ENCODE results near the gene CYP3A7.
"Not testable (repeated sequence)": the region's sequence is repeated elsewhere in the genome, so short reads cannot be mapped to it uniquely, and the experiment has no call there.

Gene CYP3A7

DNA sequence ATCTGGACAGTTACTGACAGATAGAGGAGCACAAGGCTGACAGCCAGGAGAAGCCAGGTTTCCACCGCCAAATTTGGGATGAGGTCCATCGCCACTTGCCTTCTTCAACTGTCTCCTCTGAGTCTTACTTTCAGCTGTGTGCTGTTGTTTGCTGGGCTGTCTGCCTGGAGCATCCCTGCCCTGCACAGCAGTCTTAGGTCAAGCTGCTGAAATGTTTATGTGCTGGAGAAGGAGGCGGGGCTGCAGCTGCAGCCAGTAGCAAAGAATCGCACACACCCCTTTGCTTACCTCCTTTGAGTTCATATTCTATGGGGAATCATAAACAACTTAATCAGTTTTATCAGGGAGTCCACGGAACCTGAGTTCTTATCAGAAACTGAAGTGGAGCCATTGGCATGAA, 35.0 kb downstream of the CYP3A7 start:
- ATAC-seq (no peak), DNase-seq (no peak)

DNA sequence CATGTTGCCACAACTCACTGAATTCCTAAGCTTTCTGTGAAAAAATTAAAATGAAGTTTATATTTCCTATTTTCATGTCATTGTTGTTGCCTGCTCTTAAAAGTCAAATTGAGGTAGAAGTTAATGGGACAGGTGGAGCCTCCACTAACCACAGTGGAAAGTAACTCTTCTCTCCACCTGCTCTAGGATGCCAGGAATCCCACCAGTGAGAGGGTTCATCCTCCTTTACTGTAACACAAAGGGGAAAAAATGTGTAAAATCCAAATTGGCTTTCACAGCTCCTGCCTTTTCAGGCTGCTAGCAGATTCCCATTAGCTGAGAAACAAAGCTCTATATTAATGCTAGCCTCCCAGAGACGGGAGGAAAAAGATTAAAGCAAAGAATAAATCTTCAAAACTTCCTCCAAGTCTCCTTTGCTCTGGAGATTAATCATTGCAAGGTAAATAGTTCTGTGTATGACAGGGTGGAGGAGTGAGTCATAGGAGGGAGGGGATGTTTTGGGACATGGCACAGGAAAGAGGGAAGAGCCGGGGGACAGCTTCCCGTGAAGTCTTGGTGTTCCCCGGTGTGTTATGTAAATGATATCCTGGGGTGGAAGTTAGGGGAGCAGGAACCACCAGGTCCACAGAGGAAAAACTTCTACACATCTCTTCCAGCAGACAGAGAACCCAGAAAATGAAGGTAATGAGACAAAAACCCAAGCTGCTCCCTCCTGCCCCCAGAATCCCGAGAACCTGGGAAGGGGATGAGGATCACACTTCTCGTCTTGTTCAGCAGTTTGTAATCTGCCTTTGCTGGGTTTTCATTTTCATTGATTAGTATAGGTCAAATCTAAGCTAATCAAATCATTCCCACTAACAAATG, 35.9 kb downstream of the CYP3A7 start:
- ATAC-seq, DNase-seq: not testable (repeated sequence)

GRCh38 chr7:99694912-99695304, 40.1 kb downstream of the CYP3A7 start:
- ATAC-seq (no peak), DNase-seq (no peak)

DNA sequence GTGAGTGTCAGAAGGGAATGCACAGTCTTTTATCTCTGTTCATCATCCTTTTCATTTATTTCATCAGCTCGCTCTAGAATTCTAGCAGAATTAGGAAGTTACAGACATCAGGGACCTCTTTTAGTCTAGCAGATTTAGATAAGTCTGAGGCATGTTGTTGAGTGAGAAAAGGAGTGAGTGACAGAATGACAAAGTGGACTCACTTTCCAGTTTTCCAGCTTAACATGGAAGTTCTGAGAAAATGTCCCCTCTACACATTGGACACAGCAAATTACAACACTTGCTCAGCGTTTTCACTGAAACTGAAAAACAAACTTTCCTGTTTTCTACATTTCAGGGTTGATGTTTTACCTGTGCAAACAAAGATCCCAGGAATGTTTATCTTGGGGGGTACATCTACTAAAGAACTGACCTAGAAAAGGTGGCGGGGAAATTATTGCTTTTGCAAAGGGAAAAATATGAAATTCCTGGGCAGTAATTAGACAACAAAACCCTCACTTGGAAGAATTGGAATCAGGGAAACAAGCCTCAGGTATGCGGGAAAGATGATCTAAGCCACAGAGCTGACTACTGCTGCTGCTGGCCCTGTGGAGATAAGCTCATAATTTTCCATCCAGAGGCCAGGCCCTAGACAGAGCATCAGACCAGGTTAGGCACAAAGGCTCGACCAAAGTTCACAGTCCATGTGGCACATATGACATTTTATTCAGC, 40.6 kb downstream of the CYP3A7 start:
- DNase-seq (no peak), ATAC-seq (no peak)

DNA sequence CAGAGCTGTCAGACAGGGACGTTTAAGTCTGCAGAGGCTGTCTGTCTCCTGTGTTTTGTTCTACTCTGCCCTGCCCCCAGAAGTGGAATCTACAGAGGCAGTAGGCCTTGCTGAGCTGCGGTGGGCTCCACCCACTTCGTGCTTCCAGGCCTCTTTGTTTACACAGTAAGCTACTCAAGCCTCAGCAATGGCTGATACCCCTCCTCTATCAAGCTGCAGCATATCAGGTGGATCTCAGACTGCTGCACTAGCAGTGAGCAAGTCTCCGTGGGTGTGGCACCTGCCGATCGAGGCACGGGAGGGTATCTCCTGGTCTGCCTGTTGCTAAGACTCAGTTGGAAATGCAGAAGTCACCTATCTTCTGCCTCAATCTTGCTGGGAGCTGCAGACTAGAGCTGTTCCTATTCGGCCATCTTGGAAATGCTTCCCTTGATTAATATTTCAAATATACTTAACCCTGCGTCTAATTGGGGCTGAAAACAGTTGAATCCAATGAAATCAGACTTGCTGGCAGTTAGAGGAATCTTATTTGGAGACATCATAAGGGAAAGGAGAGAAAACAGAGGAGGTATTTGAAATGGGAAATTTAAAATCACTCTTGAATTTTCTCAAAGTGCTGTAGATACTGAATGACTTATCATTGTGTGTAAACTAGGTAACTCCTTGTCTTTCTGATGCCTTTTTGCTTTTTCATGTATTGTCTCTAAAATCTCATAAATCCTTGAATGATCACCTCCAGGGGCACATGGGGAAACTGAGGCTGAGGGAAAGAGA, 41.4 kb downstream of the CYP3A7 start:
- ATAC-seq (no peak), DNase-seq (no peak)

DNA sequence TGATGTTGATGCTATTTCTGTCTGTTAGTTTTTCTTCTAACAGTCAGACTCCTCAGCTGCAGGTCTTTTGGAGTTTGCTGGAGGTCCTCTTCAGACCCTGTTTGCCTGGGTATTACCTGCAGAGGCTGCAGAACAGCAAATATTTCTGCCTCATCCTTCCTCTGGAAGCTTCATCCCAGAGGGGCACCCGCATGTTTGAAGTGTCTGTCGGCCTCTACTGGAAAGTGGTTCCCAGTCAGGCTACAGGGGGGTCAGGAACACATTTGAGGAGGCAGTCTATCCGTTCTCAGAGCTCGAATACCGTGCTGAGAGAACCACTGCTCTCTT, 41.9 kb downstream of the CYP3A7 start:
- ATAC-seq (no peak), DNase-seq (no peak)

- not testable (repeated sequence) for ATAC-seq, DNase-seq
Observed at GRCh38 chr7:99692563-99692962, 42.4 kb downstream of the CYP3A7 start.

DNA sequence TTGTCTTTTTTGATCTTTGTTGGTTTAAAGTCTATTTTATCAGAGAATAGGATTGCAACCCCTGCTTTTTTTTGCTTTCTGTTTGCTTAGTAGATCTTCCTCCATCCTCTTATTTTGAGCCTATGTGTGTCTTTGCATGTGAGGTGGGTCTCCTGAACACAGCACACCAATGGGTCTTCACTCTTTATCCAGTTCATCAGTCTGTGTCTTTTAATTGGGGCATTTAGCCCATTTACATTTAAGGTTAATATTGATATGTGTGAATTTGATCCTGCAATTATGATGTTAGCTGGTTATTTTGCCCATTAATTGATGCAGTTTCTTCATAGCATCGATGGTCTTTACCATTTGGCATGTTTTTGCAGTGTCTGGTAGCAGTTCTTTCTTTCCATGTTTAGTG, 43.3 kb downstream of the CYP3A7 start:
- not testable (repeated sequence) for DNase-seq, ATAC-seq

GRCh38 chr7:99690918-99691317, 44.1 kb downstream of the CYP3A7 start:
- not testable (repeated sequence) for ATAC-seq, DNase-seq

- not testable (repeated sequence) for DNase-seq, ATAC-seq
Observed at GRCh38 chr7:99685871-99686608, 49.0 kb downstream of the CYP3A7 start.

- DNase-seq (no peak), ATAC-seq (no peak)
Observed at GRCh38 chr7:99685129-99685758, 49.8 kb downstream of the CYP3A7 start.

- ATAC-seq (no peak), DNase-seq (no peak)
Observed at GRCh38 chr7:99679400-99680191, 55.4 kb downstream of the CYP3A7 start, which contains the start of gene CYP3A5. Gene CYP3A5, minus strand, starts transcription at chr7:99679996. Its CDS starts 100 bp downstream, at chr7:99679896.

GRCh38 chr7:99679032-99679399, 56.0 kb downstream of the CYP3A7 start:
- DNase-seq (no peak), ATAC-seq (no peak)

DNA sequence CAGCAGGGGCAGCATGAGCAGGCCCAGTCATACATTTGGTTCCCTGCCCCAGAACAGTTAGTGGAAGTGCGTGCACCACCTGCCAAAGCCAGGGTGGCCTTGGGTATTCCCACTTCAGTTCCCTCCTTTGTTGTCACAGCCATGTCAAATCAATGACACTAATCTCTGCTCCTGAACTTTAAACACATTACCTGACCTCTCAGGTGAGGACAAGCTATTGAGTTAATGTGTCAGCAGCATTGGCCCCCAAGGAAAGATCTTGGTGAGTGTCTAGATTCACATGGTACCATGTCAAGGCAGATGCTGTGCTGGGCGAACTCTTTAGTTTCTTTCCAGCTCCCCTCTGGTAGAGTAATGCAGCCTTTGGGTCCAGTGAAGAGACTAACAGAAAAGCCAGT, 57.3 kb downstream of the CYP3A7 start:
- no peak for DNase-seq
- ATAC-seq: no peak

DNA sequence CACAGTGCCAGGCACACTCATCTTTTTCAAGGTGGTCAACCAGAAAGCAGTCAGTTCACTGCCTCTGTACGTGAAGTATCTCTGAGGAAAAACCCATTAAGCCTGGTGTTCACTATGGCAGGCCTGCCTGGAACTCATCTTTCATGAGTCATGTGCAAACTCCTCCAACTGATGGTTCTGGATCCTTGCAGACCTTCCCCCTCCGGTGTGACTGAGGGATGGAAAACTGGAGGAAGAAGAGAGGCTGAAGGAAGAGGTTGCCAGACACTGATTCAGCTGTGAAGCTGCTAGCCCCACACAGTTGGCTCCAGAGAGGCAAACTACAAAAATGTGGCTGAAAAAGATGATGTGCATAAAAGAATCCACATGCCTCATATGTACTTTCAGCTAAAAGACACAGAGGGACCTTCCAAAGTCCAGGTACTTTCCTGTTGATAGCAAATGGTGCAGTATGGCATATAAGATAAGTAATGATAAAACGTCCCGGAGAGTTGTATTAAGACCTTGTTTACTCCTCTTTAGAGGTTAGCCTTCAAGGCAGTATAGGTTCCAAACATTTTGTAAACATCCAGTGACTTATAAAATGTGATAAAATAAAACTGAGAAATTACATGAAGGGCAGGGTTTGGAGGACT, 57.9 kb downstream of the CYP3A7 start:
- no peak for ATAC-seq
- no peak for DNase-seq

GRCh38 chr7:99674995-99675742, 59.8 kb downstream of the CYP3A7 start:
- no peak for ATAC-seq

DNA sequence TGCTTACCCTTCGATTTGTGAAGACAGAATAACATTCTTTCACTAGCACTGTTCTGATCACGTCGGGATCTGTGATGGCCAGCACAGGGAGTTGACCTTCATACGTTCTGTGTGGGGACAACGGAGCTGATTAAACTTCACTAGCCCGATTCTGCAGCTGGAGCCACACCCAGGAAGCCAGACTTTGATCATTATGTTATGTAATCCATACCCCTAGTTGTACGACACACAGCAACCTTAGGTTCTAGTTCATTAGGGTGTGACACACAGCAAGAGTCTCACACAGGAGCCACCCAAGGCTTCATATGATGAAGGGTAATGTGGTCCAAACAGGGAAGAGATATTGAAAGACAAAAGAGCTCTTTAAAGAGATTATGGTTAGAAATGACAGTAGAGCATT, 62.4 kb downstream of the CYP3A7 start:
- ATAC-seq (no peak), DNase-seq (no peak)

More at GRCh38 chr7:99674995-99675742, 59.8 kb downstream of the CYP3A7 start:
- no peak for DNase-seq

GRCh38 chr7:99669782-99670181, 65.2 kb downstream of the CYP3A7 start:
- DNase-seq: no peak
- ATAC-seq: no peak

- DNase-seq (no peak), ATAC-seq (no peak)
Observed at GRCh38 chr7:99668541-99668940, 66.5 kb downstream of the CYP3A7 start.

Data from stimulated activated naive CD8-positive, alpha-beta T cell treated with anti-CD3 and anti-CD28 coated beads, Interleukin-15, Interleukin-2, amounts not matched to agents 100 U/mL and 50 U/mL, for 24 hours (primary cell).